PC-9 (cell line): Measurements from ENCODE around the gene TRIM23. TPM values are rescaled to one million over a fixed set of nuclear protein-coding genes. Genes with fewer than 3 reads are reported as not detected.

ENCODE experiments used
- BruUV-seq: library from RNA; stranded (reverse); fragments of 400-500 nt; replicated peaks from 2 replicates; lab custom pipeline; 2021; lab: Mats Ljungman, UMichigan
- CTCF ChIA-PET: fragments of 300-600 bp; sonication (Branson Sonifier 250); formaldehyde crosslinking; loops from one replicate; lab custom pipeline; 2022; ENCODE audit warnings: antibody characterized with exemption; lab: Charles Lee
- POLR2A ChIA-PET: fragments of 300-600 bp; sonication (Branson Sonifier 250); formaldehyde crosslinking; loops from one replicate; lab custom pipeline; 2022; ENCODE audit warnings: antibody characterized with exemption; ENCODE audit not compliant: unreplicated experiment; lab: Charles Lee
- DNase-seq, 2 experiments: peaks; one replicate each; pipeline versions ENCODE4 v3.0.0 to v3.0.0-alpha.2; 2015 to 2022; ENCODE audit warnings: mixed read lengths in 1 of 2
- H2AFZ ChIP-seq: fragments of 200-600 bp; sonication (generic); 2 replicates; pipeline ENCODE4 v1.8.1; 2017; ENCODE audit warnings: antibody characterized with exemption
- H3F3A ChIP-seq: fragments of 200-600 bp; sonication (generic); 2 replicates; pipeline ENCODE4 v1.8.1; 2017; ENCODE audit warnings: antibody characterized with exemption, mild to moderate bottlenecking, low read depth; ENCODE audit not compliant: insufficient read depth
- H3K27ac ChIP-seq: fragments of 200-600 bp; sonication (generic); 2 replicates; pipeline ENCODE4 v1.6.1; 2016; ENCODE audit warnings: mixed run types
- H3K27me3 ChIP-seq: fragments of 200-600 bp; sonication (generic); 2 replicates; pipeline ENCODE4 v1.6.1; 2016; ENCODE audit warnings: low read depth, mixed run types; ENCODE audit not compliant: insufficient read depth
- H3K36me3 ChIP-seq: fragments of 200-600 bp; sonication (generic); 2 replicates; pipeline ENCODE4 v1.6.1; 2016; ENCODE audit warnings: low read depth, mixed run types
- H3K4me1 ChIP-seq: fragments of 200-600 bp; sonication (generic); replicated peaks from 2 replicates; pipeline ENCODE4 v1.6.1; 2016; ENCODE audit warnings: mixed run types; ENCODE audit not compliant: insufficient read depth
- H3K4me2 ChIP-seq: fragments of 200-600 bp; sonication (generic); 2 replicates; pipeline ENCODE4 v1.6.1; 2017; ENCODE audit warnings: mixed run types
- H3K4me3 ChIP-seq: fragments of 200-600 bp; sonication (generic); 2 replicates; pipeline ENCODE4 v1.6.1; 2016; ENCODE audit warnings: mixed run types
- H3K79me2 ChIP-seq: fragments of 200-600 bp; sonication (generic); 2 replicates; pipeline ENCODE4 v1.6.1; 2017; ENCODE audit warnings: low read depth, mixed run types
- H3K9me2 ChIP-seq: fragments of 200-600 bp; sonication (generic); 2 replicates; pipeline ENCODE4 v1.8.1; 2017; ENCODE audit warnings: mild to moderate bottlenecking; ENCODE audit not compliant: insufficient read depth
- H3K9me3 ChIP-seq: fragments of 200-600 bp; sonication (generic); 2 replicates; pipeline ENCODE4 v1.8.1; 2016; ENCODE audit warnings: low read depth; ENCODE audit not compliant: insufficient read depth
- H4K20me1 ChIP-seq: fragments of 200-600 bp; sonication (generic); 2 replicates; pipeline ENCODE4 v1.8.1; 2017; ENCODE audit not compliant: insufficient read depth
- EZH2 ChIP-seq: fragments of 200-600 bp; sonication (generic); IDR thresholded peaks from 2 replicates; pipeline ENCODE4 v1.8.0; 2017; ENCODE audit warnings: antibody characterized with exemption, low read depth
- intact Hi-C: fragments of 100-400 bp; cut with micrococcal nuclease; formaldehyde crosslinking; loops from one replicate; pipeline ENCODE4 v1.10.0; 2022; ENCODE audit not compliant: unreplicated experiment
- total RNA-seq: library from RNA; stranded (reverse); gene quantifications from 2 replicates; pipeline ENCODE4 v1.2.3, GENCODE V29; 2021
- TF ChIP-seq, protein P1 (sequence below): fragments of 200-600 bp; sonication (generic); conservative IDR thresholded peaks from 2 replicates; pipeline ENCODE4 v1.6.1; 2017; ENCODE audit warnings: mixed run types, antibody characterized with exemption, mild to moderate bottlenecking, moderate library complexity

TRIM23 gene
- total RNA-seq, 1 experiment from 2014 or later, result 9.7 TPM

DNA sequence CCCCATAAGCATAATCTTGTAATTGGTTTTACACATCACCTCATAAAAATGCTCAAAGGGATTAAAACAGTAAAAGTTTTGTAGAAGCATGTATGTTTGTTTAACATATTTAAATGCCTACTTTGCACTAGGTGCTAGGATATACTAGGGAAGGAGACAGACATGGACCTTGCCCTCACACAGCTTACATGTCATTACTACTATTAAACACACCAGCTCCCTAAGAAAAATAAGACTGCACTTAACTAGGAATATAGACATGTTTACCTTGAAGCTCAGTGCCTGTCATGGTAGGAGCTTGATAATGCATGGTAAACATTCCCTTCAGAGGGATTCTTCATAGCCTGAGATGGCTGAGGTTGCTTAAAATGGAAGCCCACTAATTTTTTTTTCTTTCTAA is 6.8 kb upstream of the TRIM23 start:
- peaks cover 10% of the 10 kb centered on the region for H3F3A ChIP-seq
- H3K27ac ChIP-seq, result no peak overlapping the region
- intact Hi-C loops, result no loop called here
- peaks cover 39% of the 10 kb centered on the region for H3K79me2 ChIP-seq
- no TSS peak for BruUV-seq
- peaks cover 19% of the 10 kb centered on the region; the same call in 1 of the 2 replicates for H3K36me3 ChIP-seq
- H3K4me2 ChIP-seq, result no peak overlapping the region
- H3K9me2 ChIP-seq, result no peaks in the 10 kb centered on the region
- ChIA-PET POLR2A (no interaction called here), CTCF (no interaction called here)
- H2AFZ ChIP-seq, result no peak overlapping the region
- TF ChIP-seq, protein P1, sequence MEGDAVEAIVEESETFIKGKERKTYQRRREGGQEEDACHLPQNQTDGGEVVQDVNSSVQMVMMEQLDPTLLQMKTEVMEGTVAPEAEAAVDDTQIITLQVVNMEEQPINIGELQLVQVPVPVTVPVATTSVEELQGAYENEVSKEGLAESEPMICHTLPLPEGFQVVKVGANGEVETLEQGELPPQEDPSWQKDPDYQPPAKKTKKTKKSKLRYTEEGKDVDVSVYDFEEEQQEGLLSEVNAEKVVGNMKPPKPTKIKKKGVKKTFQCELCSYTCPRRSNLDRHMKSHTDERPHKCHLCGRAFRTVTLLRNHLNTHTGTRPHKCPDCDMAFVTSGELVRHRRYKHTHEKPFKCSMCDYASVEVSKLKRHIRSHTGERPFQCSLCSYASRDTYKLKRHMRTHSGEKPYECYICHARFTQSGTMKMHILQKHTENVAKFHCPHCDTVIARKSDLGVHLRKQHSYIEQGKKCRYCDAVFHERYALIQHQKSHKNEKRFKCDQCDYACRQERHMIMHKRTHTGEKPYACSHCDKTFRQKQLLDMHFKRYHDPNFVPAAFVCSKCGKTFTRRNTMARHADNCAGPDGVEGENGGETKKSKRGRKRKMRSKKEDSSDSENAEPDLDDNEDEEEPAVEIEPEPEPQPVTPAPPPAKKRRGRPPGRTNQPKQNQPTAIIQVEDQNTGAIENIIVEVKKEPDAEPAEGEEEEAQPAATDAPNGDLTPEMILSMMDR, result no peak
- TF ChIP-seq EZH2, result no peak
- DNase-seq, result no peak
- no peak overlapping the region for H3K4me3 ChIP-seq
- H3K9me3 ChIP-seq, result no peaks in the 10 kb centered on the region
- no peaks in the 10 kb centered on the region for H3K27me3 ChIP-seq
- H4K20me1 ChIP-seq, result no peaks in the 10 kb centered on the region
- H3K4me1 ChIP-seq, result peaks cover 7% of the 10 kb centered on the region; the same call in 1 of the 2 replicates

DNA sequence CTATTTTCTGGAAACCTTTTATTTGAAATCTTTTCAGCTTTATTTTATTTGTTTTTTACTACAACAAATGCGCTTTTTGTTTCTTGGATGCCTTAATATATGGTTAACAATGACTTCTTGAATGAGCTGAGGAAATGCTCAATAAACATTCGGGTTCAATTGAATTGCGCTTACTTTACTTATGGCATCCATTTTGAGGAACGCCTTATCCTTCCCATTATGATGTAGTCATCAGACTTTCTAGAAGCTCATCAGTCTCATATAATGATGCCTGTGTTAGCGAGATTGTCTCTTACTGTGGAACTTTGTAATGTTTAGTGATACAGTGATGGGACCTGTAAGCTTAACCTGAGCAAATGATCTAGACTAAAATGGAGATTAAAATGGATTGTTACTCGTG is 1.6 kb upstream of the TRIM23 start:
- TF ChIP-seq, protein P1, result no peak
- TF ChIP-seq EZH2, result no peak
- Histone ChIP-seq H3K9me3 (no peaks in the 10 kb centered on the region), H3K27ac (peak overlapping the region; percentile 73; the same call in 1 of the 2 replicates), H3K9me2 (no peaks in the 10 kb centered on the region), H3K4me3 (peak overlapping the region; percentile 96), H3K36me3 (0 out of 2 replicates have a peak, but pooled peaks cover 12% of the 10 kb centered on the region), H3K79me2 (peaks cover 83% of the 10 kb centered on the region), H3K4me2 (peak overlapping the region; percentile 86), H3K27me3 (no peaks in the 10 kb centered on the region), H2AFZ (peak overlapping the region; percentile 98; the same call in 1 of the 2 replicates), H3F3A (peaks cover 7% of the 10 kb centered on the region; the same call in 1 of the 2 replicates), H4K20me1 (no peaks in the 10 kb centered on the region), H3K4me1 (peaks cover 22% of the 10 kb centered on the region)
- no peak for DNase-seq
- no TSS peak for BruUV-seq
- intact Hi-C loops, result no loop called here
- POLR2A ChIA-PET, result interaction anchor here (0.6 to 0.7 kb wide), 3 partner anchors 97 to 565 kb away, joined by 3 to 5 read pairs (median 5); no protein-coding TSS in a partner anchor
- CTCF ChIA-PET, result no interaction called here

DNA sequence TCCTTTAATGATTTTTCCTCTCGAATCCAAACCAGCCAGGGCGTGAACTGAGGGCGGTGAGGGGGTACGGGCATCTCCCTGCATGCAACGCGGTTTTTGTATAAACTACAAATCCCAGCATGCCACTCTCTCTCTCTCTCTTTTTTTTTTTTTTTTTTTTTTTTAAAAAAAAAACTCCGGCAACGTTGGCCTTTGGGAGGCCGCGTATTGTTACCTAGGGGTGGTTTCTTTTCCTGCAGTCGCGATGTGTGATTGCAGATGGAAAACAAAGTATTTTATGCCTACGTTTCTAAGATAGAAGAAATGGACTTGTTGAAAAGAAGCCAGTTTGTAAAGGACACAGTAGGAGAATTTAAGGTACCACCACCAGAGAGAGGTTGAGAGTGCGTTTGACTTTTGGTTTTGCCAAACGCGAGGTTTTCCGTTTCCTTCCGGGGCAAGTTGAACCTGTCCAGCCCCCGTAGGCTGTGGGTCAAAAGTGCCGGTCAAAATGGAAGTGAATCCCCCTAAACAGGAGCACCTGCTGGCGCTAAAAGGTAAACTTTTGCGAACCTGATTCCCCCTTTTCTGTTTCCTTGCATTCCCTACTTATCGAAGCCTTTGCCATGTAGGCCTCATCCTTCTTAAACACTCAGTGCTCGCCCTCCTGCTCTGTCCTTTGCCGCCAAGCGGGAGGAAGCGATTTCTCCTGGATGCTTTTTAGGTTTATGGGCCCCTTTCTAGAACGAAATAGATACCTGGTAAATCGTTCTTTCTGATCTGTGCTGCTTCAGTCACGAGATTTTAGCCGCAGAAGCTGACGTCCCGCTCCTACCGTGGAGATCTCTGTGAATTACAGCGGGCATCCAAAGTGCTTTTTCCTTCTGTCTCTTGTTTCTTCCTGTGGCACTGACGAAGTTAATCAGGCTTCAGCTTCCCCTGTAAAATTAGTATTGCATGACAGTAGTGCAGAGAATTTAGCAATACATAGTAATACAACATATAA is 730 bp upstream of the TRIM23 start, which contains the start of the genes SHLD3 and TRAPPC13:
TSS of gene SHLD3 (plus strand) at position 457 of the 985 bp plus-strand sequence. CDS start 4,561 bp downstream, outside the sequence.
TSS of gene TRAPPC13 (plus strand) at position 457 of the 985 bp plus-strand sequence. CDS start at position 491, 34 bp downstream.
- peak; percentile 69 to 81 for DNase-seq
- Histone ChIP-seq H3K4me2 (peak within 1 kb of the TSS; percentile 86), H3K9me3 (no peaks in the 10 kb centered on the region), H3K4me1 (peaks cover 22% of the 10 kb centered on the region), H3K27me3 (no peaks in the 10 kb centered on the region), H4K20me1 (no peaks in the 10 kb centered on the region; the same call in 1 of the 2 replicates), H3F3A (no peaks in the 10 kb centered on the region), H3K36me3 (0 out of 2 replicates have a peak, but pooled peaks cover 4% of the 10 kb centered on the region), H3K9me2 (no peaks in the 10 kb centered on the region), H2AFZ (peak within 1 kb of the TSS; percentile 98), H3K27ac (peak within 1 kb of the TSS; percentile 73), H3K4me3 (peak within 1 kb of the TSS; percentile 96), H3K79me2 (peaks cover 87% of the 10 kb centered on the region)
- ChIA-PET POLR2A (interaction anchor here (0.7 kb wide), 1 partner anchor 564 kb away, joined by 3 read pairs; no protein-coding TSS in a partner anchor), CTCF (no interaction called here)
- TSS peak; percentile 81 for BruUV-seq
- intact Hi-C loops, result no loop called here
- TF ChIP-seq EZH2, result no peak
- TF ChIP-seq, protein P1, result no peak
